Upper lobe of right lung (tissue), 1 donor: ENCODE data around the gene NEUROD6. TPM values are rescaled to one million over a fixed set of nuclear protein-coding genes. Genes with fewer than 3 reads are reported as not detected.

Source experiments
- ATAC-seq: fragments of 200-7000 bp; cut with Tn5 transposase; one replicate; pipeline ENCODE4 v1.9.1; 2020; ENCODE audit warnings: mild to moderate bottlenecking, moderate library complexity
- DNase-seq: peaks from one replicate; pipeline ENCODE4 v3.0.0-alpha.2; 2020
- H3K27ac ChIP-seq: fragments of 200-600 bp; one replicate; pipeline ENCODE4 v1.8.0; 2022
- H3K27me3 ChIP-seq: fragments of 200-600 bp; one replicate; pipeline ENCODE4 v1.8.0; 2022; ENCODE audit warnings: mild to moderate bottlenecking
- H3K36me3 ChIP-seq: fragments of 200-600 bp; one replicate; pipeline ENCODE4 v1.8.0; 2022
- H3K4me1 ChIP-seq: fragments of 200-600 bp; one replicate; pipeline ENCODE4 v1.8.0; 2022
- H3K4me3 ChIP-seq: fragments of 200-600 bp; one replicate; pipeline ENCODE4 v1.8.0; 2022; ENCODE audit warnings: mild to moderate bottlenecking
- H3K9me3 ChIP-seq: fragments of 200-600 bp; one replicate; pipeline ENCODE4 v1.8.0; 2022
- CTCF ChIP-seq: fragments of 200-600 bp; IDR thresholded peaks from one replicate; pipeline ENCODE4 v1.8.0; 2022; ENCODE audit warnings: antibody characterized with exemption
- intact Hi-C: fragments of 100-400 bp; cut with DNase I; formaldehyde crosslinking; loops from one replicate; pipeline ENCODE4 v1.11.0; 2022
- total RNA-seq: library from RNA; stranded (reverse); fragmentation: NEBNext Ultra II Directional; extraction: Animal tissue kit (Norgen Biotek cat#: 25700); gene quantifications from one replicate; pipeline ENCODE4 v1.2.1, GENCODE V29; 2021
- donor health status: DM: no; HTN: yes; CAD: no; lungs with severe emphysema.

Gene NEUROD6
- total RNA-seq, 1 donor from 2014 or later = not detected

DNA sequence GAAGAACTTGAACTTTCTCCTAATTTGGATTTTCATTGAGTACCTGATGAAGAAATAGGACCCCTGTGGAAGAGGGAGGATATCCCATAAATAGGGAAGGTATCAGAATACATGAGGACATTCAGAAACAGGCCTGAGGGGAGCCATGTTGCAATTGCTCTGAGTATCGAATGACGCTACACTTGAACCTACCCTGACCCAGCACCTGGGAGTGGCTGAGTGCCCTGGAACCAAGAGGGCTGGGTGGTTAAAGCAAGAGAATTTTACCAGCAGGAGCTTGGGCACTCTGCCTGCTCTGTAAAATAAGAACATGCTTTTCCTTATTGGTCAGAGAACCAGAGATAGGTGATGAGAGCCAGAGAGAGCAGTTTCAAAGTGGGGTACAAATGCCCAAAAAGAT lies 7.2 kb downstream of the NEUROD6 start:
- no peak for TF ChIP-seq CTCF
- no peak for DNase-seq
- no peaks in the 10 kb centered on the region for H3K36me3 ChIP-seq
- intact Hi-C loops = no loop called here
- H3K27ac ChIP-seq = no peak overlapping the region
- peak; percentile 24 for ATAC-seq
- H3K9me3 ChIP-seq = no peaks in the 10 kb centered on the region
- H3K27me3 ChIP-seq = peaks cover 23% of the 10 kb centered on the region
- no peaks in the 10 kb centered on the region for H3K4me1 ChIP-seq
- no peak overlapping the region for H3K4me3 ChIP-seq

GRCh38 chr7:31327071-31327470 lies 13.5 kb downstream of the NEUROD6 start:
- DNase-seq (no peak), ATAC-seq (no peak)
- H3K27me3 ChIP-seq = no peaks in the 10 kb centered on the region
- no peaks in the 10 kb centered on the region for H3K9me3 ChIP-seq
- H3K36me3 ChIP-seq = no peaks in the 10 kb centered on the region
- H3K27ac ChIP-seq = no peak overlapping the region
- no peaks in the 10 kb centered on the region for H3K4me1 ChIP-seq
- no peak overlapping the region for H3K4me3 ChIP-seq
- intact Hi-C loops = no loop called here
- TF ChIP-seq CTCF = no peak

- intact Hi-C loops = no loop called here
- TF ChIP-seq CTCF = no peak
- no peaks in the 10 kb centered on the region for H3K9me3 ChIP-seq
- ATAC-seq = no peak
- DNase-seq = no peak
- no peaks in the 10 kb centered on the region for H3K27me3 ChIP-seq
- H3K4me1 ChIP-seq = no peaks in the 10 kb centered on the region
- no peak overlapping the region for H3K27ac ChIP-seq
- H3K36me3 ChIP-seq = no peaks in the 10 kb centered on the region
- H3K4me3 ChIP-seq = no peak overlapping the region
These were observed 14.1 kb downstream of the NEUROD6 start for GRCh38 chr7:31326416-31326815.

- no peak for ATAC-seq
- Histone ChIP-seq H3K9me3 (no peaks in the 10 kb centered on the region), H3K36me3 (no peaks in the 10 kb centered on the region), H3K27me3 (no peaks in the 10 kb centered on the region), H3K4me3 (no peak overlapping the region), H3K4me1 (no peaks in the 10 kb centered on the region), H3K27ac (no peak overlapping the region)
- intact Hi-C loops = no loop called here
- TF ChIP-seq CTCF = no peak
- DNase-seq = no peak
These were observed 17.4 kb downstream of the NEUROD6 start for GRCh38 chr7:31323101-31323500.

DNA sequence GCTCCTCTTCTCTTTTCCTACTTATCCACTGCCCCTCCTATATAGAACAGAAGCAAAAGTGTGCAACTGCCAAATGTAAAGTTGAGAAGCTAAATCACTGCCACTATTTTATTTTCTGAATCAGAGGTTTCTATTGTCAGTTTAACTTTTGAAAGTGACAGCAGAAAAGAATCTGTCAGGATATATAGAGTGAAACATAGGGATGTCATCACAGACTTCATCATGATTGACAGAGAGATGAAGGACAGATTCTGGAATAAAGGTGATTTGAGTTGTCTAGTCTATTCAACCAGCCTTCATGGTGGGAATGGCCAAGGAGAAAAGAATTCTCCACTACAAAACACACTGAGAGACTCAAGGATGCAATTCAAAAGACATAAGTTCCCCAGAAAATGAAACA lies 19.9 kb downstream of the NEUROD6 start:
- H3K27me3 ChIP-seq = no peaks in the 10 kb centered on the region
- H3K36me3 ChIP-seq = no peaks in the 10 kb centered on the region
- TF ChIP-seq CTCF = no peak
- H3K4me3 ChIP-seq = no peak overlapping the region
- intact Hi-C loops = no loop called here
- no peak for DNase-seq
- no peak overlapping the region for H3K27ac ChIP-seq
- no peaks in the 10 kb centered on the region for H3K9me3 ChIP-seq
- no peaks in the 10 kb centered on the region for H3K4me1 ChIP-seq
- ATAC-seq = no peak

DNA sequence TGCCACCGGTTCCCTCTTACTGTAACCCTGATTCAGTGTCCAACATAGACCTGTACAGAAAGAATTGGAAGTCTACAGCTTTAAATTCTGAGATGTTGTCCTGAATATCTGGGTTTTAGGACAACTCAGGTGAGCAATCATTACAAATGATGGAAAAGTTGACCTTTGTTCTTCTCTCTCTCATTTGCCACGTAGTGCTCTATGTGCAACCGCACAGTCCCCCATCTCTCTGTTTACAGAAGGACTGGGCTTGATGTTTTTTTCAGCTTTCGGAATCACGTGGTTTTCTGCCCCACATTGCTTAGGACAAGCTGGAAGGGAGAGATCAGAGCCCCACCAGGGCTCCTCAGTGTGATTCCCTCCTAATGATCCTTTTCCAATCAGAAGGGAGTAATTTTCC lies 22.2 kb downstream of the NEUROD6 start:
- H3K27ac ChIP-seq = no peak overlapping the region
- no peaks in the 10 kb centered on the region for H3K27me3 ChIP-seq
- H3K4me1 ChIP-seq = no peaks in the 10 kb centered on the region
- H3K4me3 ChIP-seq = no peak overlapping the region
- no peak for TF ChIP-seq CTCF
- no peak for ATAC-seq
- no peak for DNase-seq
- intact Hi-C loops = no loop called here
- H3K36me3 ChIP-seq = no peaks in the 10 kb centered on the region
- no peaks in the 10 kb centered on the region for H3K9me3 ChIP-seq
